Hematopoietic multipotent progenitor cell (in vitro differentiated cells): ENCODE measurements around the gene TRPM8. TPM values are rescaled to one million over a fixed set of nuclear protein-coding genes. Genes with fewer than 3 reads are reported as not detected.
"Not testable (repeated sequence)": the region's sequence is repeated elsewhere in the genome, so short reads cannot be mapped to it uniquely, and the experiment has no call there.

Experiments used
- DNase-seq, 3 donors: peaks; one replicate each; pipeline ENCODE4 v3.0.0-alpha.2; 2011 to 2015; ENCODE audit warnings: low read depth in 2 of 3, low spot score in 2 of 3
- total RNA-seq: library from RNA; depleted of rRNA; stranded (reverse); fragments of >200 nt; gene quantifications from one replicate; pipeline ENCODE4 v1.2.3, GENCODE V29; 2012

The TRPM8 gene
- total RNA-seq, 1 donor = not detected

- DNase-seq = no peak
Observed at GRCh38 chr2:233935426-233935825, 18.3 kb downstream of the TRPM8 start.

GRCh38 chr2:233936089-233936488 lies 18.9 kb downstream of the TRPM8 start:
- DNase-seq = no peak

- DNase-seq = no peak
Observed at GRCh38 chr2:233938676-233939370, 21.6 kb downstream of the TRPM8 start.

GRCh38 chr2:233940376-233941276 lies 23.5 kb downstream of the TRPM8 start:
- no peak for DNase-seq

GRCh38 chr2:233942731-233943130 lies 25.6 kb downstream of the TRPM8 start:
- no peak for DNase-seq

GRCh38 chr2:233944269-233944668 lies 27.1 kb downstream of the TRPM8 start:
- no peak for DNase-seq

- no peak for DNase-seq
Observed at GRCh38 chr2:233944722-233945121, 27.5 kb downstream of the TRPM8 start.

GRCh38 chr2:233945146-233945545 lies 28.0 kb downstream of the TRPM8 start:
- DNase-seq = no peak

GRCh38 chr2:233950078-233950825 lies 33.1 kb downstream of the TRPM8 start:
- no peak for DNase-seq

- no peak for DNase-seq
Observed at GRCh38 chr2:233952335-233952734, 35.2 kb downstream of the TRPM8 start.

GRCh38 chr2:233953087-233953801 lies 36.1 kb downstream of the TRPM8 start:
- no peak for DNase-seq

- DNase-seq = no peak
Observed at GRCh38 chr2:233960203-233960602, 43.0 kb downstream of the TRPM8 start.

- no peak for DNase-seq
Observed at GRCh38 chr2:233961905-233962304, 44.7 kb downstream of the TRPM8 start.

- DNase-seq = no peak
Observed at GRCh38 chr2:233964581-233964980, 47.4 kb downstream of the TRPM8 start.

GRCh38 chr2:233965032-233965603 lies 47.9 kb downstream of the TRPM8 start:
- DNase-seq = no peak

GRCh38 chr2:233965646-233966045 lies 48.5 kb downstream of the TRPM8 start:
- DNase-seq = not testable (repeated sequence)

GRCh38 chr2:233966388-233966787 lies 49.2 kb downstream of the TRPM8 start:
- no peak for DNase-seq

- no peak for DNase-seq
Observed at GRCh38 chr2:233967164-233967563, 50.0 kb downstream of the TRPM8 start.

GRCh38 chr2:233968556-233968955 lies 51.4 kb downstream of the TRPM8 start:
- DNase-seq = no peak

GRCh38 chr2:233972460-233972859 lies 55.3 kb downstream of the TRPM8 start:
- not testable (repeated sequence) for DNase-seq
